ENCODE data around the gene DYNC2I2.

Gene DYNC2I2

DNA sequence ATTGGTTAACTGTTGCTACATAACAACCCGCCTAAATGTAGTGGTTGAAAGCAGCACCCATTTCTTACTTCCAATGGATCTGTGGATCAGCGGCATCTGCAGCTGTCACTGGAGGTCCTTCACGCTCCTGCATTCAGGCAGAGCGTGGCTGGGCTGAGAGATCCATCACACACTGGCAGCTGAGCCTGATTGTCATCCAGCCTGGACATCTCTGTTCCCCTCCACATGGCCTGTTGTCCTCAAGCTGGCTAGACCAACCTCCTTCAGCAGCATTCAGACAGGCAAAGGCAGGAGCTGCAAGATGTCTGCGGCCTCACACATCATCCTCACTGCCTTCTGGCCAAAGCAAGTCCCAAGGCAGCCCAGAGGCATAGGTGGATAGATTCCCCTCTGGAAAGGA is 36.9 kb downstream of the DYNC2I2 start:
- no peak for TF ChIP-seq POLR2AphosphoS5 (IDR thresholded peaks at IDR 0.05; ENCODE audit: low read depth, low read length)

GRCh38 chr9:128619127-128619526 is 37.5 kb downstream of the DYNC2I2 start:
- no peak for TF ChIP-seq POLR2AphosphoS5 (IDR thresholded peaks at IDR 0.05; ENCODE audit: low read depth, low read length)
- no peak for TF ChIP-seq SIN3A (IDR thresholded peaks at IDR 0.05; ENCODE audit: borderline replicate concordance, insufficient read depth, low read length)
- no peak for TF ChIP-seq FOXP2 (optimal IDR thresholded peaks at IDR 0.05; ENCODE audit: borderline replicate concordance, extremely low read depth, extremely low read length, insufficient read depth)
- TF ChIP-seq REST (IDR thresholded peaks at IDR 0.05; ENCODE audit: insufficient read depth in 1 of 2, low read depth in 2 of 2, low read length in 2 of 2): no peak
- no peak for TF ChIP-seq TAF1 (IDR thresholded peaks at IDR 0.05; ENCODE audit: borderline replicate concordance, insufficient read depth, low read length)

DNA sequence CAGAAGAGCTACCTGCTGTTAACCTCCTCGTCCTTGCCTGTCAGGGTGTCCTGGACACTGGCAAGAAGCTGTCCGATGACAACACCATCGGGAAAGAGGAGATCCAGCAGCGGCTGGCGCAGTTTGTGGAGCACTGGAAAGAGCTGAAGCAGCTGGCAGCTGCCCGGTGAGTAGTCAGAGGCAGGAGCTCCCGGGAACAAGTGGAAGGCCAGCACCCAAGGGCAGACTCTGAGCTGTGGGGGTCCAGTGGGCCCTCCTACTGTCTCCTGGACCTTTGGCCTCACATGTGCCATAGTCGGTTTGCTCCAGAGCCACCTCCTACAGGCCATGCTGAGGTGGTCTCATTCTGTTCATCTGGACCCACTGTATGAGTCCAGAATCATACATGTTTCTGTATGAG is 38.7 kb downstream of the DYNC2I2 start:
- no peak for TF ChIP-seq FOXP2 (optimal IDR thresholded peaks at IDR 0.05; ENCODE audit: borderline replicate concordance, extremely low read depth, extremely low read length, insufficient read depth)
- no peak for TF ChIP-seq TAF1 (IDR thresholded peaks at IDR 0.05; ENCODE audit: borderline replicate concordance, insufficient read depth, low read length)
- no peak for TF ChIP-seq REST (IDR thresholded peaks at IDR 0.05; ENCODE audit: insufficient read depth in 1 of 2, low read depth in 2 of 2, low read length in 2 of 2)
- TF ChIP-seq POLR2AphosphoS5 (IDR thresholded peaks at IDR 0.05; ENCODE audit: low read depth, low read length): no peak
- no peak for TF ChIP-seq SIN3A (IDR thresholded peaks at IDR 0.05; ENCODE audit: borderline replicate concordance, insufficient read depth, low read length)

- TF ChIP-seq SIN3A (IDR thresholded peaks at IDR 0.05; ENCODE audit: borderline replicate concordance, insufficient read depth, low read length) (no peak), REST (IDR thresholded peaks at IDR 0.05; ENCODE audit: insufficient read depth in 1 of 2, low read depth in 2 of 2, low read length in 2 of 2) (no peak), FOXP2 (optimal IDR thresholded peaks at IDR 0.05; ENCODE audit: borderline replicate concordance, extremely low read depth, extremely low read length, insufficient read depth) (no peak), POLR2AphosphoS5 (IDR thresholded peaks at IDR 0.05; ENCODE audit: low read depth, low read length) (no peak), TAF1 (IDR thresholded peaks at IDR 0.05; ENCODE audit: borderline replicate concordance, insufficient read depth, low read length) (no peak)
These were observed 41.1 kb downstream of the DYNC2I2 start for GRCh38 chr9:128615571-128615970.

DNA sequence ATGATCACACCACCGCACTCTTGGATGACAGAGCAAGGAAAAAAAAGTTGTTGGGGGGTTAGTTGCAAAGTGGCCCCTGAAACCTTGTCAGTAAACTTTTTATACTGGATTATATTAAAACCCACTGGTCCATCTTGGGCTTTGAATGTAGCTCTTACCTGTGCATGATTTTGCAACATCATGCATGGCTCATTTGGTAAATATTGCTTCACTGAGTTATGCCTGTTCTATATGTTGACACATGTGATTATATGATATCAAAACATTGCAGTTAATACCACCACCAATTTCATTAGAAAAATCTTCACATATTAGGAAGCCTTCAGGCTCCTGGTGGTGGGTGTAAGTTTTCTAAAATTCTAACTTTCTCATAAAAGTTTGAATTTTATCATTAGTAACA is 41.9 kb downstream of the DYNC2I2 start:
- TF ChIP-seq SIN3A (IDR thresholded peaks at IDR 0.05; ENCODE audit: borderline replicate concordance, insufficient read depth, low read length): no peak
- no peak for TF ChIP-seq FOXP2 (optimal IDR thresholded peaks at IDR 0.05; ENCODE audit: borderline replicate concordance, extremely low read depth, extremely low read length, insufficient read depth)
- TF ChIP-seq TAF1 (IDR thresholded peaks at IDR 0.05; ENCODE audit: borderline replicate concordance, insufficient read depth, low read length): no peak
- no peak for TF ChIP-seq REST (IDR thresholded peaks at IDR 0.05; ENCODE audit: insufficient read depth in 1 of 2, low read depth in 2 of 2, low read length in 2 of 2)
- no peak for TF ChIP-seq POLR2AphosphoS5 (IDR thresholded peaks at IDR 0.05; ENCODE audit: low read depth, low read length)
